H1 (cell line): Measurements from ENCODE around the gene CTAGE1. TPM values are rescaled to one million over a fixed set of nuclear protein-coding genes. Genes with fewer than 3 reads are reported as not detected.

Source experiments
- CTCF ChIA-PET: fragments of 300-600 bp; sonication (Branson Sonifier 250); formaldehyde crosslinking; loops from one replicate; lab custom pipeline; 2021; ENCODE audit not compliant: partially characterized antibody; lab: Charles Lee
- POLR2A ChIA-PET: fragments of 300-600 bp; sonication (Branson Sonifier 250); formaldehyde crosslinking; loops from one replicate; lab custom pipeline; 2021; ENCODE audit warnings: inconsistent platforms; ENCODE audit not compliant: partially characterized antibody; lab: Charles Lee
- DNase-seq, 2 experiments: peaks; one replicate each; pipeline versions ENCODE4 v3.0.0 to v3.0.0-alpha.2; 2010 to 2022; ENCODE audit warnings: low spot score in 2 of 2, low read depth in 1 of 2, mixed read lengths in 1 of 2
- FAIRE-seq: peaks from 2 replicates; lab custom pipeline; 2011; peaks lifted over from hg19 to GRCh38; lab: Jason Lieb, UNC
- H2AFZ ChIP-seq: 2 replicates; pipeline ENCODE4 v1.8.1; 2012; ENCODE audit warnings: low read length, inconsistent platforms
- H2AK5ac ChIP-seq: 2 replicates; pipeline ENCODE4 v1.6.1; 2013; ENCODE audit warnings: low read depth, low read length
- H2BK120ac ChIP-seq: replicated peaks from 2 replicates; pipeline ENCODE3; 2013; ENCODE audit warnings: low read depth, low read length, inconsistent platforms
- H2BK12ac ChIP-seq: 2 replicates; pipeline ENCODE4 v1.6.1; 2013; ENCODE audit warnings: low read depth, low read length
- H2BK15ac ChIP-seq: 2 replicates; pipeline ENCODE4 v1.6.1; 2013; ENCODE audit warnings: low read length
- H2BK20ac ChIP-seq: 2 replicates; pipeline ENCODE4 v1.6.1; 2013; ENCODE audit warnings: low read length
- H2BK5ac ChIP-seq: 2 replicates; pipeline ENCODE4 v1.6.1; 2013; ENCODE audit warnings: low read depth, low read length
- H3K14ac ChIP-seq: 2 replicates; pipeline ENCODE4 v1.6.1; 2013; ENCODE audit warnings: inconsistent platforms; ENCODE audit not compliant: insufficient read length
- H3K18ac ChIP-seq: 2 replicates; pipeline ENCODE4 v1.6.1; 2013; ENCODE audit warnings: low read length; ENCODE audit errors: extremely low read depth
- H3K23ac ChIP-seq: 2 replicates; pipeline ENCODE4 v1.6.1; 2013; ENCODE audit warnings: inconsistent platforms; ENCODE audit not compliant: insufficient read length
- H3K23me2 ChIP-seq: 2 replicates; pipeline ENCODE4 v1.6.1; 2013; ENCODE audit warnings: low read depth, low read length
- H3K27ac ChIP-seq: 2 replicates; pipeline ENCODE4 v1.6.1; 2011; ENCODE audit warnings: low read depth, low read length, inconsistent platforms
- H3K27me3 ChIP-seq, 4 experiments: replicated peaks in 1 of 4; 1 replicate in 1 of 4; 2 replicates in 3 of 4; pipeline versions ENCODE4 v1.6.1 to v1.8.1; 2011 to 2013; ENCODE audit warnings: low read length in 3 of 4, mild to moderate bottlenecking in 3 of 4, inconsistent platforms in 2 of 4, mixed read lengths in 2 of 4, moderate library complexity in 1 of 4; ENCODE audit not compliant: control insufficient read depth in 3 of 4, insufficient read depth in 3 of 4; ENCODE audit errors: extremely low read depth in 1 of 4
- H3K36me3 ChIP-seq, 4 experiments: 2 replicates each; pipeline versions ENCODE4 v1.6.1 to v1.8.1; 2011 to 2013; ENCODE audit warnings: mild to moderate bottlenecking in 4 of 4, low read length in 3 of 4, moderate library complexity in 2 of 4, control low read depth in 1 of 4, inconsistent platforms in 1 of 4; ENCODE audit not compliant: insufficient read depth in 4 of 4, control insufficient read depth in 2 of 4
- H3K4ac ChIP-seq: replicated peaks from 2 replicates; pipeline ENCODE3; 2013; ENCODE audit warnings: low read length, low read depth, mixed read lengths, inconsistent platforms; ENCODE audit not compliant: insufficient read length
- H3K4me1 ChIP-seq, 4 experiments: replicated peaks in 1 of 4; 1 replicate in 1 of 4; 2 replicates in 3 of 4; pipeline versions ENCODE4 v1.6.1 to v1.8.1; 2011 to 2013; ENCODE audit warnings: low read length in 3 of 4, inconsistent platforms in 2 of 4, mixed read lengths in 1 of 4; ENCODE audit not compliant: insufficient read depth in 4 of 4, control insufficient read depth in 3 of 4
- H3K4me2 ChIP-seq, 2 experiments: 2 replicates each; pipeline versions ENCODE4 v1.6.1 to v1.8.1; 2011 to 2013; ENCODE audit warnings: low read depth in 2 of 2, low read length in 2 of 2, control low read depth in 1 of 2, inconsistent platforms in 1 of 2, mild to moderate bottlenecking in 1 of 2; ENCODE audit not compliant: insufficient read depth in 1 of 2
- H3K4me3 ChIP-seq, 4 experiments: fragments of 200-600, 300-600 bp in 1 of 4; sonication (generic), shearing (Covaris generic), sonication (Bioruptor Twin) in 1 of 4; 2 replicates each; pipeline versions ENCODE4 v1.5.1 to v1.8.1; 2011 to 2016; ENCODE audit warnings: low read length in 4 of 4, low read depth in 3 of 4, control low read depth in 2 of 4, inconsistent platforms in 2 of 4, mild to moderate bottlenecking in 2 of 4, mixed read lengths in 1 of 4, moderate library complexity in 1 of 4; ENCODE audit not compliant: insufficient read depth in 2 of 4; ENCODE audit errors: extremely low read depth in 1 of 4
- H3K56ac ChIP-seq: replicated peaks from 2 replicates; pipeline ENCODE3; 2013; ENCODE audit warnings: low read depth, mild to moderate bottlenecking, mixed read lengths, low read length, inconsistent platforms; ENCODE audit not compliant: insufficient read length
- H3K79me1 ChIP-seq: 2 replicates; pipeline ENCODE4 v1.6.1; 2013; ENCODE audit warnings: low read depth, low read length, control low read depth
- H3K79me2 ChIP-seq, 2 experiments: 2 replicates each; pipeline versions ENCODE4 v1.6.1 to v1.8.1; 2012 to 2013; ENCODE audit warnings: low read length in 2 of 2, mild to moderate bottlenecking in 2 of 2, inconsistent platforms in 1 of 2; ENCODE audit not compliant: insufficient read depth in 2 of 2, control insufficient read depth in 1 of 2
- H3K9ac ChIP-seq, 4 experiments: replicated peaks in 1 of 4; 1 replicate in 1 of 4; 2 replicates in 3 of 4; pipeline versions ENCODE4 v1.6.1 to v1.8.1; 2011 to 2013; ENCODE audit warnings: low read depth in 3 of 4, low read length in 3 of 4, control low read depth in 2 of 4, mild to moderate bottlenecking in 2 of 4, moderate library complexity in 2 of 4, inconsistent platforms in 1 of 4; ENCODE audit errors: extremely low read depth in 1 of 4
- H3K9me3 ChIP-seq, 2 experiments: 2 replicates each; pipeline versions ENCODE4 v1.6.1 to v1.8.1; 2012 to 2013; ENCODE audit warnings: mild to moderate bottlenecking in 2 of 2, moderate library complexity in 2 of 2, control low read depth in 1 of 2, inconsistent platforms in 1 of 2, low read depth in 1 of 2, low read length in 1 of 2, mixed read lengths in 1 of 2; ENCODE audit not compliant: insufficient read depth in 2 of 2
- H4K20me1 ChIP-seq, 2 experiments: replicated peaks in 1 of 2; 2 replicates each; pipeline versions ENCODE3 to v1.8.1; 2011 to 2013; ENCODE audit warnings: inconsistent platforms in 2 of 2, low read length in 2 of 2, mild to moderate bottlenecking in 1 of 2; ENCODE audit not compliant: insufficient read depth in 2 of 2, control insufficient read depth in 1 of 2
- H4K5ac ChIP-seq: 2 replicates; pipeline ENCODE4 v1.6.1; 2013; ENCODE audit warnings: low read length, low read depth, mixed read lengths, inconsistent platforms; ENCODE audit not compliant: insufficient read length
- H4K8ac ChIP-seq: 2 replicates; pipeline ENCODE4 v1.8.0; 2013; ENCODE audit warnings: mild to moderate bottlenecking, moderate library complexity, low read length, inconsistent platforms; ENCODE audit not compliant: insufficient read depth; ENCODE audit errors: extremely low read depth
- H4K91ac ChIP-seq: replicated peaks from 2 replicates; pipeline ENCODE3; 2013; ENCODE audit warnings: low read length, mixed read lengths, inconsistent platforms; ENCODE audit not compliant: insufficient read length
- ASH2L ChIP-seq: fragments of 200-600, 300-600 bp; sonication (generic); IDR thresholded peaks from one replicate; pipeline ENCODE4 v1.7.1; 2017; ENCODE audit warnings: low read length
- BACH1 ChIP-seq: IDR thresholded peaks from 2 replicates; pipeline ENCODE4 v1.6.1; 2012; ENCODE audit warnings: low read length, improper control_type of control experiment
- EGR1 ChIP-seq: IDR thresholded peaks from 2 replicates; pipeline ENCODE4 v1.6.1; 2011; ENCODE audit warnings: low read depth, low read length, borderline replicate concordance
- EZH2 ChIP-seq: fragments of 200-600 bp; sonication (generic); IDR thresholded peaks from 2 replicates; pipeline ENCODE4 v1.7.1; 2012; ENCODE audit warnings: low read depth, mild to moderate bottlenecking, moderate library complexity, low read length, inconsistent platforms; ENCODE audit not compliant: severe bottlenecking
- GTF2F1 ChIP-seq: IDR thresholded peaks from 2 replicates; pipeline ENCODE4 v1.6.1; 2012; ENCODE audit warnings: low read depth, low read length, improper control_type of control experiment, borderline replicate concordance
- NRF1 ChIP-seq: IDR thresholded peaks from 2 replicates; pipeline ENCODE4 v1.6.1; 2011; ENCODE audit warnings: mild to moderate bottlenecking, low read depth, low read length, improper control_type of control experiment
- RXRA ChIP-seq: IDR thresholded peaks from 2 replicates; pipeline ENCODE4 v1.6.1; 2011; ENCODE audit warnings: low read depth, mild to moderate bottlenecking, low read length, moderate library complexity; ENCODE audit not compliant: insufficient read depth
- SP1 ChIP-seq: IDR thresholded peaks from 2 replicates; pipeline ENCODE4 v1.6.1; 2011; ENCODE audit warnings: low read depth, low read length
- SP2 ChIP-seq: IDR thresholded peaks from 2 replicates; pipeline ENCODE4 v1.6.1; 2012; ENCODE audit warnings: mild to moderate bottlenecking, low read length, inconsistent platforms
- YY1 ChIP-seq: IDR thresholded peaks from 2 replicates; pipeline ENCODE4 v1.6.1; 2011; ENCODE audit warnings: low read depth, mild to moderate bottlenecking, low read length
- polyA plus RNA-seq, 7 experiments: library from polyadenylated mRNA; depleted of rRNA in 3 of 7; stranded (reverse) in 5 of 7; unstranded in 2 of 7; fragments of >200 nt in 5 of 7; fragments of 200-250 nt in 2 of 7; gene quantifications; 1 replicate in 5 of 7; 2 replicates in 1 of 7; 4 replicates in 1 of 7; pipeline versions ENCODE4 v1.2.1 to v1.2.3, GENCODE V29; 2011 to 2013; ENCODE audit warnings: missing spikeins in 2 of 7, mixed read lengths in 2 of 7
- total RNA-seq: library from RNA; stranded (reverse); fragmentation: NEBNext Ultra II Directional; extraction: Animal tissue kit (Norgen Biotek cat#: 25700); gene quantifications from 2 replicates; pipeline ENCODE4 v1.2.1, GENCODE V29; 2021

Gene CTAGE1
- total and polyA plus RNA-seq, 2 of the 8 experiments (the other 6 are each of a cell fraction or from before 2014, with no cell fraction given): not detected

GRCh38 chr18:22367303-22367702, 50.4 kb downstream of the CTAGE1 start:
- FAIRE-seq: no peak
- POLR2A ChIA-PET: no interaction called here

More at GRCh38 chr18:22367303-22367702, 50.4 kb downstream of the CTAGE1 start:
- no peak overlapping the region for H3K14ac ChIP-seq
- H3K27me3 ChIP-seq: peaks cover 0 to 4% (median 0%) of the 10 kb centered on the region in 4 experiments; a peak in 1 of 7 replicates
- H2AK5ac ChIP-seq: no peak overlapping the region
- CTCF ChIA-PET: interaction anchor here (2.0 kb wide), 1 partner anchor 11 kb away, joined by 6 read pairs; no protein-coding TSS in a partner anchor
- H2BK120ac ChIP-seq: no peak overlapping the region
- H3K36me3 ChIP-seq: no peaks in the 10 kb centered on the region
- no peak overlapping the region for H3K56ac ChIP-seq
- no peaks in the 10 kb centered on the region for H3K9me3 ChIP-seq
- H3K4me3 ChIP-seq: no peak overlapping the region
- H3K23me2 ChIP-seq: no peaks in the 10 kb centered on the region
- no peak overlapping the region for H3K23ac ChIP-seq
- H4K20me1 ChIP-seq: no peaks in the 10 kb centered on the region
- no peak overlapping the region for H3K18ac ChIP-seq
- H3K27ac ChIP-seq: no peak overlapping the region
- no peak overlapping the region for H3K4me2 ChIP-seq
- no peaks in the 10 kb centered on the region for H3K4me1 ChIP-seq
- H3K79me1 ChIP-seq: no peaks in the 10 kb centered on the region
- no peak overlapping the region for H2AFZ ChIP-seq
- H3K4ac ChIP-seq: no peak overlapping the region
- H2BK12ac ChIP-seq: no peak overlapping the region
- no peak overlapping the region for H4K5ac ChIP-seq
- no peak overlapping the region for H4K91ac ChIP-seq
- no peak overlapping the region for H3K9ac ChIP-seq
- H2BK5ac ChIP-seq: no peak overlapping the region
- H2BK15ac ChIP-seq: no peak overlapping the region
- no peak for DNase-seq
- no peak overlapping the region for H4K8ac ChIP-seq
- no peak overlapping the region for H2BK20ac ChIP-seq
- TF ChIP-seq SP1 (no peak), RXRA (no peak), YY1 (no peak), GTF2F1 (no peak), SP2 (no peak), ASH2L (no peak), EGR1 (no peak), NRF1 (no peak), BACH1 (no peak), EZH2 (no peak)
- TF ChIP-seq, all 59 proteins: peak for 0
- no peaks in the 10 kb centered on the region for H3K79me2 ChIP-seq
